ENCODE results near the gene PAM.

Gene PAM

GRCh38 chr5:102759700-102760099, 4.6 kb downstream of the PAM start:
- DNase-seq (ENCODE audit: low spot score), result no peak
- H3K27ac ChIP-seq, result no peak overlapping the region
- no peak for TF ChIP-seq CTCF (conservative IDR thresholded peaks at IDR 0.05; ENCODE audit: low read depth)
- CTCF ChIA-PET, result interaction anchor here (0.7 to 0.8 kb wide), 2 partner anchors 21 to 24 kb away, joined by 3 read pairs; no protein-coding TSS in a partner anchor
- POLR2A ChIA-PET (ENCODE audit: low non-redundant PET), result no interaction called here

- CTCF ChIA-PET, result interaction anchor here (1.2 kb wide), 1 partner anchor 79 kb away, joined by 3 read pairs; no protein-coding TSS in a partner anchor
- TF ChIP-seq CTCF (conservative IDR thresholded peaks at IDR 0.05; ENCODE audit: low read depth), result no peak
- no peak for DNase-seq (ENCODE audit: low spot score)
- POLR2A ChIA-PET (ENCODE audit: low non-redundant PET), result no interaction called here
- no peak overlapping the region for H3K27ac ChIP-seq
These were observed 5.7 kb downstream of the PAM start for GRCh38 chr5:102760815-102761214.

- TF ChIP-seq CTCF (conservative IDR thresholded peaks at IDR 0.05; ENCODE audit: low read depth), result no peak
- H3K27ac ChIP-seq, result no peak overlapping the region
- peak; percentile 49 for DNase-seq (ENCODE audit: low spot score)
- CTCF ChIA-PET, result interaction anchor here (1.2 kb wide), 1 partner anchor 81 kb away, joined by 4 read pairs; no protein-coding TSS in a partner anchor
- POLR2A ChIA-PET (ENCODE audit: low non-redundant PET), result no interaction called here
These were observed 7.0 kb downstream of the PAM start for GRCh38 chr5:102762095-102762534.

GRCh38 chr5:102762562-102763227, 7.6 kb downstream of the PAM start:
- no peak for TF ChIP-seq CTCF (conservative IDR thresholded peaks at IDR 0.05; ENCODE audit: low read depth)
- peak; percentile 59 for DNase-seq (ENCODE audit: low spot score)
- ChIA-PET CTCF (interaction anchor here (1.2 kb wide), 1 partner anchor 81 kb away, joined by 4 read pairs; no protein-coding TSS in a partner anchor), POLR2A (ENCODE audit: low non-redundant PET) (no interaction called here)
- no peak overlapping the region for H3K27ac ChIP-seq

GRCh38 chr5:102763734-102764133, 8.6 kb downstream of the PAM start:
- TF ChIP-seq CTCF (conservative IDR thresholded peaks at IDR 0.05; ENCODE audit: low read depth), result no peak
- POLR2A ChIA-PET (ENCODE audit: low non-redundant PET), result no interaction called here
- no peak for DNase-seq (ENCODE audit: low spot score)
- CTCF ChIA-PET, result interaction anchor here (0.6 to 0.7 kb wide), 2 partner anchors 100 to 376 kb away, joined by 3 read pairs; no protein-coding TSS in a partner anchor
- H3K27ac ChIP-seq, result no peak overlapping the region

GRCh38 chr5:102764381-102765004, 9.4 kb downstream of the PAM start:
- POLR2A ChIA-PET (ENCODE audit: low non-redundant PET), result interaction anchor here (0.6 kb wide), 1 partner anchor 30 kb away, joined by 4 read pairs; no protein-coding TSS in a partner anchor
- no peak for DNase-seq (ENCODE audit: low spot score)
- CTCF ChIA-PET, result interaction anchor here (0.6 to 0.9 kb wide), 4 partner anchors 16 to 375 kb away, joined by 3 to 5 read pairs (median 3); no protein-coding TSS in a partner anchor
- H3K27ac ChIP-seq, result no peak overlapping the region
- no peak for TF ChIP-seq CTCF (conservative IDR thresholded peaks at IDR 0.05; ENCODE audit: low read depth)

All from RWPE1 (cell line).